OCI-LY3 (cell line): Measurements from ENCODE around the gene ANXA4.
A peak's percentile ranks its signal among the peaks of the same experiment; 100 is the strongest.

Experiments
- H2AFZ ChIP-seq: fragments of 200-600, 300-600 bp; shearing (Covaris generic); 2 replicates; pipeline ENCODE4 v1.6.0; 2014; ENCODE audit warnings: antibody characterized with exemption, low read depth, low read length
- H3K27ac ChIP-seq: fragments of 200-600, 300-600 bp; sonication (generic); 2 replicates; pipeline ENCODE4 v1.5.1; 2014; ENCODE audit warnings: mild to moderate bottlenecking, low read length, moderate library complexity, mixed read lengths
- H3K27me3 ChIP-seq: fragments of 200-600, 300-600 bp; sonication (generic); 2 replicates; pipeline ENCODE4 v1.6.1; 2014; ENCODE audit warnings: low read depth, low read length, mixed read lengths
- H3K36me3 ChIP-seq: fragments of 200-600, 300-600 bp; sonication (generic); replicated peaks from 2 replicates; pipeline ENCODE3; 2014; ENCODE audit warnings: low read depth, low read length, mixed read lengths
- H3K4me1 ChIP-seq: fragments of 300-600, 200-600 bp; sonication (generic); 2 replicates; pipeline ENCODE4 v1.6.1; 2014; ENCODE audit warnings: low read length, mixed read lengths
- H3K4me2 ChIP-seq: fragments of 200-600, 300-600 bp; sonication (generic); 2 replicates; pipeline ENCODE4 v1.6.1; 2014; ENCODE audit warnings: low read length, mixed read lengths
- H3K4me3 ChIP-seq: fragments of 300-600, 200-600 bp; sonication (generic); 2 replicates; pipeline ENCODE4 v1.5.1; 2014; ENCODE audit warnings: antibody characterized with exemption, mild to moderate bottlenecking, low read length, moderate library complexity
- H3K79me2 ChIP-seq: fragments of 300-600, 200-600 bp; shearing (Covaris generic); 2 replicates; pipeline ENCODE4 v1.6.1; 2014; ENCODE audit warnings: mild to moderate bottlenecking, low read length, mixed read lengths
- H3K9ac ChIP-seq: fragments of 300-600, 200-600 bp; shearing (Covaris generic); 2 replicates; pipeline ENCODE4 v1.6.0; 2014; ENCODE audit warnings: mild to moderate bottlenecking, low read length, moderate library complexity
- H3K9me3 ChIP-seq: fragments of 200-600, 300-600 bp; shearing (Covaris generic); 2 replicates; pipeline ENCODE4 v1.6.1; 2014; ENCODE audit warnings: low read length, mixed read lengths; ENCODE audit not compliant: insufficient read depth
- H4K20me1 ChIP-seq: fragments of 200-600, 300-600 bp; sonication (generic); 2 replicates; pipeline ENCODE4 v1.6.1; 2016; ENCODE audit warnings: low read length, mixed read lengths; ENCODE audit not compliant: insufficient read depth
- CTCF ChIP-seq: fragments of 200-600, 300-600 bp; sonication (generic); IDR thresholded peaks from 2 replicates; pipeline ENCODE4 v1.5.1; 2014; ENCODE audit warnings: antibody characterized with exemption, low read length, low read depth
- EZH2phosphoT487 ChIP-seq: fragments of 200-600 bp; shearing (Covaris generic); IDR thresholded peaks from 2 replicates; pipeline ENCODE4 v1.6.1; 2018; ENCODE audit warnings: antibody characterized with exemption, mixed run types, low read depth

The ANXA4 gene

GRCh38 chr2:69811018-69811417 lies 69.1 kb downstream of the ANXA4 start:
- Histone ChIP-seq H3K27me3 (no peaks in the 10 kb centered on the region), H3K79me2 (no peaks in the 10 kb centered on the region), H3K4me1 (no peaks in the 10 kb centered on the region), H4K20me1 (no peaks in the 10 kb centered on the region), H2AFZ (no peak overlapping the region), H3K27ac (no peak overlapping the region), H3K36me3 (peaks cover 2% of the 10 kb centered on the region), H3K9ac (no peak overlapping the region), H3K9me3 (no peaks in the 10 kb centered on the region), H3K4me3 (no peak overlapping the region), H3K4me2 (no peak overlapping the region)
- no peak for TF ChIP-seq CTCF
- no peak for TF ChIP-seq EZH2phosphoT487

DNA sequence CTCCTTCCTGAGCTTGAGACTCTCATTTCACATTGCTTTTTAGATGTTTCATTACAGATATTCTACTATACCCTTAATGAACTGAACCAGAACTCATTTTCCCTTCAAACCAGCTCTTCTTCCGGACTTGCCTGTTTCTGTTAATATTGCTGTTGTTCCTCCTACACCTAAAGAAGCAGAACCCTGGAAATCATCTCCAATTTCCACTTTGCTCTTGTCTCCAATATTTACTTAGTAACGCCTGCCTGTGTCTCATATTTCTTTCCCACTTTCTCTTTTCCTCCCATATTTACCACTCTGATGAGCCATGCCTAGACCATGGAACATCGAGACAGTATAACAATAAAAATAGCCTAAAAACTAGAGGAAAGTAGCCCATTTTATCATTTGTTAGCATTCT lies 69.7 kb downstream of the ANXA4 start:
- Histone ChIP-seq H3K79me2 (no peaks in the 10 kb centered on the region), H3K4me1 (peaks cover 4% of the 10 kb centered on the region), H3K27ac (no peak overlapping the region), H2AFZ (no peak overlapping the region), H4K20me1 (no peaks in the 10 kb centered on the region), H3K27me3 (no peaks in the 10 kb centered on the region), H3K4me2 (no peak overlapping the region), H3K9ac (no peak overlapping the region), H3K9me3 (no peaks in the 10 kb centered on the region), H3K4me3 (no peak overlapping the region), H3K36me3 (no peaks in the 10 kb centered on the region)
- TF ChIP-seq EZH2phosphoT487 (no peak), CTCF (no peak)

- Histone ChIP-seq H3K9ac (no peak overlapping the region), H3K27ac (no peak overlapping the region)
Observed at GRCh38 chr2:69815717-69816116, 73.8 kb downstream of the ANXA4 start.

DNA sequence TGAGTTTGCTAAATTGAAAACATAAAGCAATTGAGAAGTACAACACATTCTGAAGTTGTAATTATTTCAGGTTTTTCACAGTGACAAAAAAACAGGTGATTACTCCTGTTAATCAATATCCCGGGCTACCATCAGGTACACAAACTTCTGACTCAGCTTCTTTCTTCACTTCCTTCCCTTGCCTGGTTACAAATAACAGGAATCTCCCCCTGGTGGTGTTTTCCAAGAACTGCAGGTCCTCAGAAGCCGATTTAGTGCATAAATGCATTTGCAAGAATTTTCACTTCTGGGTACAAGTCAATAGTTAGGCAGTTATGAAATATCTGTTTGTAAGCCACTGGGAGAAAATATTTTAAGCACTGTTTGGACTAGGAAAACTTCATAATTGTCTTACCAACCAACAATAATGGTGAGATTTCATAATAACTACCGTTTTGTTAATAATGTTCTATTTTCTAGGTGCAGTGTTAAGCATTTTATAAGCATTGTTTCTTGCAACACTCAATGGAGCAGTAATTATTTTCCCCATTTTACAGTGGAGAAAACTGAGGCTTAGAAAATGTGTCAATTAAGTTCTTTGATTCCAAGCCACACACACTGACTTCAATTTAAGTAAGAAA lies 75.1 kb downstream of the ANXA4 start:
- H3K79me2 ChIP-seq: no peaks in the 10 kb centered on the region
- peaks cover 12% of the 10 kb centered on the region for H3K4me1 ChIP-seq
- no peaks in the 10 kb centered on the region for H4K20me1 ChIP-seq
- H3K4me2 ChIP-seq: peak overlapping the region; percentile 63
- 0 out of 2 replicates have a peak overlapping the region, but pooled peaks have one; percentile 2 for H3K9ac ChIP-seq
- H3K36me3 ChIP-seq: no peaks in the 10 kb centered on the region
- no peaks in the 10 kb centered on the region for H3K27me3 ChIP-seq
- H3K27ac ChIP-seq: no peak overlapping the region
- 0 out of 2 replicates have a peak overlapping the region, but pooled peaks have one; percentile 22 for H3K4me3 ChIP-seq
- no peak overlapping the region for H2AFZ ChIP-seq
- H3K9me3 ChIP-seq: no peaks in the 10 kb centered on the region
- TF ChIP-seq EZH2phosphoT487: no peak
- peak; percentile 95 for TF ChIP-seq CTCF

More at GRCh38 chr2:69815717-69816116, 73.8 kb downstream of the ANXA4 start:
- no peak overlapping the region for H3K4me2 ChIP-seq
- no peaks in the 10 kb centered on the region for H3K27me3 ChIP-seq
- no peaks in the 10 kb centered on the region for H3K36me3 ChIP-seq
- H3K79me2 ChIP-seq: no peaks in the 10 kb centered on the region
- H3K9me3 ChIP-seq: no peaks in the 10 kb centered on the region
- no peak overlapping the region for H2AFZ ChIP-seq
- TF ChIP-seq EZH2phosphoT487 (no peak), CTCF (no peak)
- H3K4me3 ChIP-seq: no peak overlapping the region
- H3K4me1 ChIP-seq: peaks cover 12% of the 10 kb centered on the region
- no peaks in the 10 kb centered on the region for H4K20me1 ChIP-seq
